Activated T-helper 1 cell treated with anti-CD3 and anti-CD28 coated beads, Interleukin-12 subunit alpha, Interleukin-12 subunit beta, Interleukin-2, Interleukin-4 antibody, amounts not matched to agents 30 ng/mL and 10 ng/mL and 1 ng/mL, durations not matched to agents 14 hours and 24 hours and 36 hours (primary cell): Measurements from ENCODE around the gene SLC5A1. TPM values are rescaled to one million over a fixed set of nuclear protein-coding genes. Genes with fewer than 3 reads are reported as not detected.
A peak's percentile ranks its signal among the peaks of the same experiment; 100 is the strongest.

Experiments
- DNase-seq: peaks from one replicate; pipeline ENCODE4 v3.0.0; 2021; ENCODE audit warnings: low spot score
- H3K27ac Mint-ChIP-seq: one replicate; pipeline ENCODE4 v1.8.0; 2021; ENCODE audit warnings: mild to moderate bottlenecking, mixed read lengths
- H3K27me3 Mint-ChIP-seq: one replicate; pipeline ENCODE4 v1.8.0; 2022; ENCODE audit warnings: mild to moderate bottlenecking, moderate library complexity, mixed read lengths; ENCODE audit not compliant: insufficient read depth
- H3K36me3 Mint-ChIP-seq: one replicate; pipeline ENCODE4 v1.8.0; 2021; ENCODE audit warnings: low read depth, mixed read lengths
- H3K4me1 Mint-ChIP-seq: one replicate; pipeline ENCODE4 v1.8.0; 2021; ENCODE audit warnings: low read depth, mixed read lengths
- H3K4me3 Mint-ChIP-seq: one replicate; pipeline ENCODE4 v1.8.0; 2021; ENCODE audit warnings: mild to moderate bottlenecking, moderate library complexity, mixed read lengths
- H3K9me3 Mint-ChIP-seq: one replicate; pipeline ENCODE4 v1.8.0; 2021; ENCODE audit warnings: mixed read lengths
- intact Hi-C: fragments of 100-400 bp; cut with micrococcal nuclease; formaldehyde crosslinking; loops from one replicate; pipeline ENCODE4 v1.15.1; 2024
- total RNA-seq: library from RNA; stranded (reverse); gene quantifications from 2 replicates; pipeline ENCODE4 v1.2.3, GENCODE V29; 2022

Gene SLC5A1
- total RNA-seq, 1 donor from 2014 or later: not detected

DNA sequence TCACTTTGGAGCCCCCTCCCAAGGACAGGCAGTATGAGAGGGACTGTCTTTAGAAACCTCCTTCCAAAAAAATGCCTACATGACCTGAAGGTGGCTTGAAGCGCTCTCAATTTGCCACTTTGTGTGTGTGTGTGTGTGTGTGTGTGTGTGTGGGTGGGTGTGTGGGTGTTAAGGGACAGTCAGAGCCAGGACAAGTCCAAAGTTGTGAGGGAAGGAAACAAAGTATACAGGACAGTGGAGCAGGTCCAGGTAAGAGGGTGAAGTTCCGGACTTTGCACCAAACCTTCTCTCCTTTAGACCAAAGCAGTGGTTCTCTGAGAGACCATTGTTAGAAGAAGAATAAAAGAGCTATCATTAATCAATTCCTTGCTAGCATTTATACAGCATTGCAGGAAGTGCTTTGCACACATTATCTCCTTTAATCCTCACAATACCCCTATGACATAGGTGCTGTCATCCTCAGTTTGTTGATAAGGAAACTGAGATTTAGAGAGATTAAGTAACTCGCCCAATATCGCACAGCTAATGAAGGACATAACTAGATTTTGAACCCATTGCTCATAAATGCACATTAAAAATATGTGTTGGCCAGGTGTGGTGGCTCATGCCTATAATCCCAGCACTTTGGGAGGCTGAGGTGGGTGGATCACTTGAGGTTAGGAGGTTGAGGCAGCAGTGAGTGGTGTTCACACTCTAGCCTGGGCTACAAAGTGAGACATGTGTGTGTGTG is 12.4 kb upstream of the SLC5A1 start:
- intact Hi-C loops: no loop called here
- Mint-ChIP-seq H3K27me3 (peaks cover 18% of the 10 kb centered on the region), H3K4me3 (no peak overlapping the region), H3K4me1 (no peaks in the 10 kb centered on the region), H3K27ac (no peak overlapping the region), H3K36me3 (no peaks in the 10 kb centered on the region), H3K9me3 (no peaks in the 10 kb centered on the region)
- DNase-seq: no peak

DNA sequence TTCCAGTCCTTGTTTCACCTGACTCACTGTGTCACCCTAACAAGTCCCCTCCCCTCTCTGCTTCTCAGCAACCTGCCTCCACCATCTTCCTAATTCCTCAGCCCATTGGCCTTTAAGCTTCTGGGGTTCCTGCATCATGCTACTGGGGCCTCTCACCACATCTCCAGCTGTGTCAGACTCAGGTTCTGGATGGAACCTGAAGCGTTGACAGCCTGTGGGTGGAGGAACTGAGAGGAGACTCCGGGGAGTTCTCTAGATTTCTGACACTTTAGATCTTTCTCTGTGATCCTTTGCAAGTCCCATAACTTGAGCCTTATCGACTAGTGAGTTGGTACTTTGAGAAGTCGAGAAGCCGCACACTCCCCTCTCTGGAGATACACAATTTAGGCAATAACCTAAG is 11.6 kb upstream of the SLC5A1 start:
- Mint-ChIP-seq H3K27ac (no peak overlapping the region), H3K36me3 (no peaks in the 10 kb centered on the region), H3K27me3 (peaks cover 19% of the 10 kb centered on the region), H3K4me1 (no peaks in the 10 kb centered on the region), H3K9me3 (no peaks in the 10 kb centered on the region), H3K4me3 (no peak overlapping the region)
- no peak for DNase-seq
- intact Hi-C loops: no loop called here

DNA sequence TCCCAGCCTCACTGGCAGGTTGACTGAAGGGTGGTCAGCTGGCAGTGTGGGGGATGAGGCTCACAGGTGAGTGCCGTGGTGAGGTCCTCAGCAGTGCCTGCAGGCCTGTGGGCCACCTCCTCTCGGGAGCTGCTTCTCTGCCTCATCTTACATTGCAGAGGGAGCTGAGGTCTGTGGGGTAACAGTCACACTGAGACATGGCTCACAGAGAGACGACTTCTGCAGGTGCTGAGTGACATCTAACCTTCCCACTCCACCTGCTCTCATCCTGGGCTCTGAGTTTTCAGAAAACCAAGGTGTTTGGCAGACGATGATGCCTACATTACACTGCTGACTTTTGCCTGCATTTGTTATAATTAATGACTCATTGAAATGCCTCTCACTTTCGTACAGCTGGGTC is 8.8 kb upstream of the SLC5A1 start:
- no peak for DNase-seq
- H3K36me3 Mint-ChIP-seq: no peaks in the 10 kb centered on the region
- no peaks in the 10 kb centered on the region for H3K9me3 Mint-ChIP-seq
- H3K4me1 Mint-ChIP-seq: no peaks in the 10 kb centered on the region
- intact Hi-C loops: no loop called here
- H3K4me3 Mint-ChIP-seq: no peak overlapping the region
- peaks cover 27% of the 10 kb centered on the region for H3K27me3 Mint-ChIP-seq
- H3K27ac Mint-ChIP-seq: no peak overlapping the region

DNA sequence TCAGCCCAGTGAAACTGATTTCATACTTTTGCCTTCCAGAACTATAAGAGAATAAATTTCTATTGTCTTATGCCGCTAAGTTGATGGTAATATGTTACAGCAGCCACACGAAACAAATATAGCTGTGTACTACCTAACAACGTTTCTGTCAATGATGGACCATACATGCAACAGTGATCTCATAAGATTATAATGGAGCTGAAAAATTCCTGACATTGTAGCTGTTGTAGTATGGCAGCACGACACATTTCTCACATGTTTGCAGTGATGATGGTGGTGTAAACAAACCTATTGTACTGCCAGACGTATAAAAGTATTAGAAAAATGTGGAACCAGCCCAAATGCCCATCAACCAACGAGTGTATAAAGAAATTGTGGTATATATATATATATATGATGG is 5.8 kb upstream of the SLC5A1 start:
- intact Hi-C loops: no loop called here
- DNase-seq: no peak
- peaks cover 39% of the 10 kb centered on the region for H3K27me3 Mint-ChIP-seq
- H3K9me3 Mint-ChIP-seq: no peaks in the 10 kb centered on the region
- H3K36me3 Mint-ChIP-seq: no peaks in the 10 kb centered on the region
- no peaks in the 10 kb centered on the region for H3K4me1 Mint-ChIP-seq
- H3K4me3 Mint-ChIP-seq: no peak overlapping the region
- no peak overlapping the region for H3K27ac Mint-ChIP-seq

DNA sequence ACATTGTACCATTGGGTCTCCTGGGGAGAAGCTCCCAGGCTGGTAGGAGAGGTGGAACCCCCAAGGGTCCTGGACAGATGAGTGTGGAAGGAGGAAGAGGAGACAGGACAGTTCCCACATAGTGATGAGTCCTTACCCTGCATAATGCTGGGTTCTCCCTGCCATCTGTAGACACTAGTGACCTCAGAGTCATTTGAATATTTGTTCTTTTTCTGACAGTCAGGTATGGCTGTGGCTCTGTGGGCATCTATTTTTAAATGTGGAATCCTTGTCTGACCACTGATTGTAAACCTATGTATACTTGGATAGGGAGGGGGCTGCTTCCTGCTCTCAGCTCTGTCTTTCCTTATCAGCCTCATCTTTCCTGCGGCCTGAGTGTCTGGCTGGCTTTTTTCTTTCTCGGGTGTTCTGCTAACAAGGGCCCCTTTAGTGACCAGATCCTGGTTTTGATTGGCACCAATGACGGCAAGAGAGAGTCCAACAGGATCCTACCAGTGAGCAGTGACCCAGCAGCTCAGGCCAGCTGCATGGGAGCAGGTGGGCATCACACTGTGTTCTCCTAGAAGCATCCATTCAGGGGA is 2.6 kb upstream of the SLC5A1 start:
- Mint-ChIP-seq H3K4me1 (no peaks in the 10 kb centered on the region), H3K27ac (no peak overlapping the region), H3K36me3 (no peaks in the 10 kb centered on the region), H3K27me3 (peaks cover 51% of the 10 kb centered on the region), H3K9me3 (no peaks in the 10 kb centered on the region), H3K4me3 (no peak overlapping the region)
- intact Hi-C loops: no loop called here
- no peak for DNase-seq

DNA sequence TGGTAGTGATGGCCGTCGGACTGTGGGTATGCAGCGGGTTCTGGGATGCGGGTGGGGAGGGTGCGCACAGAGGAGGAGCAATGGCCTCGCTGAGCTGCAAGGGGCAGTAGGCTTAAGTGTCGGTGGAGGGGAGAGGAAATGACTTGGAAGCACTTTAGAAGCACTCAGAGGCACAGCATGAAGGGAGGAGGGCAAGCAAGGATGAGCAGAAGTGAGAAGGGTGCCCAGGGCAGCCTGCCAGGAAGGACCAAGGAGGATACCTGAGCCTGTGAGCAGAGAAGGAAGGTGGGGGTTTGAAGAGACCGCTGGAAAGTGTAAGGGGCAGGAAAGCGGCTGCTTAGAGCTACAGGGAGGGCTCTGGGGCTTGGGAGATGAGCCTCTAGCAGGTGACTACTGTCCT is 330 bp downstream of the SLC5A1 start:
- H3K36me3 Mint-ChIP-seq: no peaks in the 10 kb centered on the region
- intact Hi-C loops: no loop called here
- peaks cover 71% of the 10 kb centered on the region for H3K27me3 Mint-ChIP-seq
- DNase-seq: no peak
- H3K9me3 Mint-ChIP-seq: no peaks in the 10 kb centered on the region
- H3K4me1 Mint-ChIP-seq: no peaks in the 10 kb centered on the region
- H3K27ac Mint-ChIP-seq: no peak overlapping the region
- no peak overlapping the region for H3K4me3 Mint-ChIP-seq

DNA sequence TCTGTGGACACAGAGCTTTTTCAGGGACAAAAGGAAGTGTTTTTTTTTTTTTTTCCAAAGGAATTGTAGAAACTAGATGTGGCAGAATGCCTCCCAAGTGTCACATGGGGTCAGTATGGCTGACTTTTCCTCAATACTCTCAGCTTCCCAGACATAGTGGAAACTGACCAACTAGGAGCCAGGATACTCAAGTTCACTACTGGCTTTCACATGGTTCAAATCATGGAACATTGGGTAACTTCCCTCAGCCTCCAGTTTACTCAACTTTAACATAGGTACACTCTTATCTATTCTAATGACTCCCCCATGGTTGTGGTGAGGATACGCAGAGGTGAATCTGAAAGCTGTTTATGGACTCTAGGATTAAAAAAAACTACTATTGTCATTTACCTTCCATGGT is 1.4 kb downstream of the SLC5A1 start:
- Mint-ChIP-seq H3K36me3 (no peaks in the 10 kb centered on the region), H3K27ac (no peak overlapping the region), H3K4me3 (no peak overlapping the region), H3K4me1 (no peaks in the 10 kb centered on the region), H3K9me3 (no peaks in the 10 kb centered on the region), H3K27me3 (peaks cover 66% of the 10 kb centered on the region)
- intact Hi-C loops: no loop called here
- DNase-seq: no peak

DNA sequence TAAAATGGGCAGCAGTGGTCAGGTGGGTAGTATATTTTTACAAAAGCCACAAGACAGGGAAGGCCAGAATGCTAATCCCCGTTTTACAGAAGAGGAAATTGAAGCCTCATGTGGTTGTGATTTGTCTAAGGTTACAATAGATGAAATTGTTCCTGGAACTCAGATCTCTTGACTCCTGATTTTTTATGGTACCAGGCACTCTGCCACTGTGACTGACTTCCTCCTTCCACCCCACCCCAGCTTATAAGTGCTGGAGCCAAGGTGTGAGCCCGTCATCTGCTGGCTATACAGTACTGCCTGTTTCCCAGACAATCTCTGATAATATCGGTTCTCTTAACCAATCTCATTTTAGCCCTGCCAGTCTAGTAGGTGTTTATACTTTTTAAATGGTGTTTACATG is 1.9 kb downstream of the SLC5A1 start:
- H3K36me3 Mint-ChIP-seq: no peaks in the 10 kb centered on the region
- no peaks in the 10 kb centered on the region for H3K9me3 Mint-ChIP-seq
- no peak overlapping the region for H3K27ac Mint-ChIP-seq
- H3K27me3 Mint-ChIP-seq: peaks cover 69% of the 10 kb centered on the region
- no peak overlapping the region for H3K4me3 Mint-ChIP-seq
- DNase-seq: no peak
- intact Hi-C loops: no loop called here
- peaks cover 2% of the 10 kb centered on the region for H3K4me1 Mint-ChIP-seq

DNA sequence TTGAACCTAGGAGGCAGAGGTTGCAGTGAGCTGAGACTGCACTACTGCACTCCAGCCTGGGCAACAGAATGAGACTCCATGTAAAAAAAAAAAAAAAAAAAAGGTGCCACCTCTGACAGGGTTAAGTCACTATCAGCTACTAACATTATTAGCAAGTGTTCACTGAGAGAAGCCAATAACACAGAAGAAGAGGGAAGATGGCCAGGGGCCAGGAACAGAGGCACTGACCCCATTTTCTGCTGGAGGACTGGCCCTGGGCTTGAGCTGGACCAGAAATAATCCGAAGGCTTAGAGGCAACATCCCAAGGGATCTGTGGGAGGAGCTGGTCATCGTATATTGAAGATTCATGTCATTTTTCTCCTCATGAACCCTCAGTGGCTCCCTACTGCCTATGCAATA is 5.0 kb downstream of the SLC5A1 start:
- Mint-ChIP-seq H3K4me1 (peaks cover 21% of the 10 kb centered on the region), H3K9me3 (no peaks in the 10 kb centered on the region), H3K4me3 (no peak overlapping the region), H3K27ac (no peak overlapping the region), H3K36me3 (no peaks in the 10 kb centered on the region), H3K27me3 (peaks cover 73% of the 10 kb centered on the region)
- intact Hi-C loops: no loop called here
- no peak for DNase-seq

DNA sequence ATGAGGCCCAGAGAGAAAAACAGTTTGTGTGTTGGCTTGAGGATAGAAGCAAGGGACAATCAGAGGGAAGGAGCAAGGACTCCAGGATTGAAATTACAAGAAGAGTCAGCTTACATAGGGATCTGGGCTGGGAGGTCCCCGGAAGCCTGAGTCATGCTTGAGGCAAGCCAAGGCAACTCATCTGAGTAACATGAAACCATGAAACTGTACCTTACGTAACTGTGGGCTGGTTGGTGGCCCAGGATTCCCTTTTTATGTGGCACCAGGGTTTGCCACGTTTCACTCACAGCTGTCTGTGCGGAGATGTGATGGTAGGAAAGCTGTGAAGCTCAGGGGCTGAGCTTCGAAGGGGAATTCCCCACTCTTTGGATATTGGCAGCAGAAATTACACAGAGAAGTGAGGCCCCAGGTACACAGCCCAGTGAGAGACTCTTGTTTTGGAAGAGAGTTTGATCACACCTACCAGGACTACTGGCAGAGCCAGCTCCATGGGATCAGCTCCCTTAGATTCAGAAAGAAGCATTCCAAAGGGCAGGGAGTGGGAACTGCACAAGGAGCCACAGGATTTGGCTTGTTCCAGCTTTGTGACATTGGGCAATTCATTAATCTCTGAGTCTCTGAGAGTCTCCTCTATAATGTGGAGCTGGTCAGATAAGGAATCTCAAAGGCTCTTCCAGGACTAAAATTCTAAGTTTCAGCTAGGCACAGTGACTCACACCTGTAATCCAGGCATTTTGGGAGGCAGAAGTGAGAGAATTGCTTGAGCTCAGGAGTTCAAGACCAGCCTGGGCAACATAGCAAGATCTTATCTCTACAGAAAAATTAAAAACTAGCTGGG is 7.8 kb downstream of the SLC5A1 start:
- DNase-seq: peak; percentile 64
- H3K27me3 Mint-ChIP-seq: peaks cover 76% of the 10 kb centered on the region
- H3K4me1 Mint-ChIP-seq: peaks cover 21% of the 10 kb centered on the region
- no peak overlapping the region for H3K4me3 Mint-ChIP-seq
- no peaks in the 10 kb centered on the region for H3K9me3 Mint-ChIP-seq
- peak overlapping the region; percentile 78 for H3K27ac Mint-ChIP-seq
- H3K36me3 Mint-ChIP-seq: no peaks in the 10 kb centered on the region
- intact Hi-C loops: loop anchor here (2.0 kb wide), 1 partner anchor 92 kb away; no protein-coding TSS in a partner anchor

DNA sequence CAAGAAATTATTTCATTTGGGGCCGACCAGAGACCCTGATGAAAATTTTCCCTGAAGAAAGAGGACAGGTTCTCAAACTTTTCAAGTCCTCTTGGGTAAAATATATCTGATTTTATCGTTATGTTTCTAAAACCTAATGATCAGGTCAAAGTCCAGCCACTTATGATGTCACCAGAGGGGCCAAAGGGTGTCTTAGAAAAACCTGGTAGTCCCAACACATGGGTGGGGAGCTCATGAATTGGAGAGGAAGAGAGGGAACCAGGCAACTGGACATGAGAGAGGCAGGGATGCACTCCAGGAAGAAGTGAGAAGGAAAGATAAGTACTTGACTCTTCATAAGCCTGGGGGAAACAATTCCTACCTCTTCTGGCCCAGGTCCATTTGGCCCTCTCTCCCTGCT is 9.2 kb downstream of the SLC5A1 start:
- Mint-ChIP-seq H3K36me3 (no peaks in the 10 kb centered on the region), H3K4me3 (no peak overlapping the region), H3K27me3 (peaks cover 76% of the 10 kb centered on the region), H3K9me3 (no peaks in the 10 kb centered on the region), H3K4me1 (peaks cover 21% of the 10 kb centered on the region), H3K27ac (no peak overlapping the region)
- no peak for DNase-seq
- intact Hi-C loops: no loop called here

DNA sequence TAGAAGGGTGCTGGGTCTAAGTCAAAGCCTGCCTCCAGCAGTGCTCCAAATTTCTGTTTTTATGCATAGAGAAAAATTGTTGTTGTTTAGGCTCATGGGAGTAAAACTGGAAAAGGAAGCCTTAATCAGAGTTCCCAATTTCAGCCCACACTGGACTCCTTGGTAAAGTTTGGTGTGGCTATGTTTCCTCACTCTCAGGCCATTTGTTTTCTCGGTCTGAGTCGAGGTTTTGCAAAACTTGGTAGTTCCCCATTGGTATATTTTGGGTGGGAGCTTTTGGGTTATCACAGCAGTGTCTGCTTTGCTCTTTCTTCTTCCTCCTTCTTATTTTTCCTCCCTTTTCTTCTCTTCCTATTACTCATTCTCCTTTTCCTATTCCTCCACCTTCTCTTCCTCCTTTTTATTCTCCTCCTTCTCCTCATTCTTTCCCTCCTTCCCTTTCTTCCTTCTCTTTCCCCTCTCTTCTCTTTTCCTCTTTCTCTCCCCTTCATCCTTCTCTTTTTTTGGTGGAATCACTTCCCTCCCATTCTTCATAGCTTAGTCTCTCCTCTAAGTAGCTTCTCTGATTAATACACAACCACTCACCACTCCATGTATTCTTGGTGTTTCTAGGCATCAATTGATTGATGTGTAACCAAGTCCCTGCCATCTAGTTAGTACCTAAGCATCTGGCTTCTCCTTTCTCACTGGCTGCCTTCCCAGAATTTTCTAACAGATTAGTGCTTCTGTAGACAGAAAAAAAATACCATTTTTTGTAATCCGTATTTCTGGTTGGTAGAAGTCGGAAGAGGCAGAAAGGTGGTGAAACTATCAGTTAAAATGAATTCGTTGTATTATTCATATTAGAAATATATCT is 10.1 kb downstream of the SLC5A1 start:
- DNase-seq: no peak
- Mint-ChIP-seq H3K4me1 (peaks cover 21% of the 10 kb centered on the region), H3K9me3 (no peaks in the 10 kb centered on the region), H3K27ac (no peak overlapping the region), H3K4me3 (no peak overlapping the region), H3K27me3 (peaks cover 79% of the 10 kb centered on the region), H3K36me3 (no peaks in the 10 kb centered on the region)
- intact Hi-C loops: no loop called here
